ENCODE results near the gene LINC01488.
A peak's percentile ranks its signal among the peaks of the same experiment; 100 is the strongest.

- TF ChIP-seq BCL11A (IDR thresholded peaks at IDR 0.05; ENCODE audit: low read depth, low read length) (no peak), NR2C2 (IDR thresholded peaks at IDR 0.05; ENCODE audit: borderline replicate concordance, control insufficient read depth, insufficient read length, low read depth) (no peak), E2F4 (IDR thresholded peaks at IDR 0.05; ENCODE audit: low read depth, low read length) (no peak), POLR2A (IDR thresholded peaks at IDR 0.05; ENCODE audit: low read depth, low read length) (no peak), USF1 (IDR thresholded peaks at IDR 0.05; ENCODE audit: borderline replicate concordance, extremely low read length, insufficient read depth, low read depth, low read length) (no peak), POLR2AphosphoS5 (IDR thresholded peaks at IDR 0.05; ENCODE audit: low read length) (no peak), TCF12 (IDR thresholded peaks at IDR 0.05; ENCODE audit: low read depth, low read length) (no peak), MTA3 (IDR thresholded peaks at IDR 0.05; ENCODE audit: borderline replicate concordance, low read length) (no peak), NRF1 (conservative IDR thresholded peaks at IDR 0.05; ENCODE audit: low read depth, low read length) (no peak), CTCF (IDR thresholded peaks at IDR 0.05 in 2 of 3, conservative IDR thresholded peaks at IDR 0.05 in 1 of 3; ENCODE audit: control insufficient read depth in 2 of 3, extremely low read depth in 1 of 3, insufficient read depth in 1 of 3, low read depth in 3 of 3, low read length in 3 of 3) (no peak), CEBPB (IDR thresholded peaks at IDR 0.05; ENCODE audit: borderline replicate concordance in 1 of 2, low read depth in 2 of 2, low read length in 2 of 2) (no peak), TAF1 (IDR thresholded peaks at IDR 0.05; ENCODE audit: borderline replicate concordance, low read depth, low read length) (no peak), STAT1 (conservative IDR thresholded peaks at IDR 0.05) (no peak), RELB (IDR thresholded peaks at IDR 0.05; ENCODE audit: low read depth) (peak; percentile 59)
Observed at GRCh38 chr11:69515271-69516245, 34.1 kb downstream of the LINC01488 start.
